Measurements from ENCODE around the gene TRIO. TPM values are rescaled to one million over a fixed set of nuclear protein-coding genes. Genes with fewer than 3 reads are reported as not detected.

TRIO gene
- total and polyA plus RNA-seq, 10 of the 15 experiments (the other 5 are each of a cell fraction or from before 2014, with no cell fraction given), result 5.1 to 96.4 (median 44.6) TPM

DNA sequence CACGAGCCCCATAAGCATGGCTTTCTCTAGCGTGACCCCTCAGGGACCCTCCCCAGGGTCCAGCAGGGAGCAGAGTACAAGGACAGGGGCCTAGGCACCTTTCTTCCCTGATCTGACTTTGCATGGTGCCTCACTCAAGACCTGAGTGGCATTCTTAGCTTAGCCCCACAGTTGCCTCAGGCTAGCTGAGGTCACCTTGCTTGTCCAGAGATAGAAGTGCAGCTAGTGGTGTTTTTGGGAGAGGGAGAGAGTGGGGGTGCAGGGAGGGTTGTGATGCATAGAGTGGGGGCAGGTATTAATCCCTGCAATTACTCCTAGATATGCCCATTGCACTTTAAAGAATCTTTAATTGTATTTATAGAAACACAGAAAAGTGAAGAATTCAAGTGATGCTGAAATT, 8.4 kb upstream of the TRIO start (continued):
- TF ChIP-seq, protein P1, sequence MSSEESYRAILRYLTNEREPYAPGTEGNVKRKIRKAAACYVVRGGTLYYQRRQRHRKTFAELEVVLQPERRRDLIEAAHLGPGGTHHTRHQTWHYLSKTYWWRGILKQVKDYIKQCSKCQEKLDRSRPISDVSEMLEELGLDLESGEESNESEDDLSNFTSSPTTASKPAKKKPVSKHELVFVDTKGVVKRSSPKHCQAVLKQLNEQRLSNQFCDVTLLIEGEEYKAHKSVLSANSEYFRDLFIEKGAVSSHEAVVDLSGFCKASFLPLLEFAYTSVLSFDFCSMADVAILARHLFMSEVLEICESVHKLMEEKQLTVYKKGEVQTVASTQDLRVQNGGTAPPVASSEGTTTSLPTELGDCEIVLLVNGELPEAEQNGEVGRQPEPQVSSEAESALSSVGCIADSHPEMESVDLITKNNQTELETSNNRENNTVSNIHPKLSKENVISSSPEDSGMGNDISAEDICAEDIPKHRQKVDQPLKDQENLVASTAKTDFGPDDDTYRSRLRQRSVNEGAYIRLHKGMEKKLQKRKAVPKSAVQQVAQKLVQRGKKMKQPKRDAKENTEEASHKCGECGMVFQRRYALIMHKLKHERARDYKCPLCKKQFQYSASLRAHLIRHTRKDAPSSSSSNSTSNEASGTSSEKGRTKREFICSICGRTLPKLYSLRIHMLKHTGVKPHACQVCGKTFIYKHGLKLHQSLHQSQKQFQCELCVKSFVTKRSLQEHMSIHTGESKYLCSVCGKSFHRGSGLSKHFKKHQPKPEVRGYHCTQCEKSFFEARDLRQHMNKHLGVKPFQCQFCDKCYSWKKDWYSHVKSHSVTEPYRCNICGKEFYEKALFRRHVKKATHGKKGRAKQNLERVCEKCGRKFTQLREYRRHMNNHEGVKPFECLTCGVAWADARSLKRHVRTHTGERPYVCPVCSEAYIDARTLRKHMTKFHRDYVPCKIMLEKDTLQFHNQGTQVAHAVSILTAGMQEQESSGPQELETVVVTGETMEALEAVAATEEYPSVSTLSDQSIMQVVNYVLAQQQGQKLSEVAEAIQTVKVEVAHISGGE (CRISPR knock-in tag; IDR thresholded peaks at IDR 0.05), result no peak
- TF ChIP-seq CHD1 (IDR thresholded peaks at IDR 0.05; ENCODE audit: low read depth, low read length), result no peak

DNA sequence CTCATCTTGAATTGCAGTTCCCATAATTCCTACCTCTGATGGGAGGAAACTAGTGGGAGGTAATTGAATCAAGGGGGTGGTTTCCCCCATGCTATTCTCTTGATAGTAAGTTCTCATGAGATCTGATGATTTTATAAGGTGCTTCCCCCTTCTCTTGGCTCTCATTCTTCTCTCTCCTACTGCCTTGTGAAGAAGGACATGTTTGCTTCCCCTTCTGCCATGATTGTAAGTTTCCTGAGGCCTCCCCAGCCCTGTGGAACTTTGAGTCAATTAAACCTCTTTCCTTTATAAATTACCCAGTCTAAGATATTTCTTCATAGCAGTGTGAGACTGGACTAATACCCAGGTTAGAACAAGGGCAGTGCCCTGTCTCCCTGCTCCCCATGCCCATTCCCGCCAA, 7.5 kb upstream of the TRIO start:
- ChIA-PET CTCF (interaction anchor here (1.0 to 3.5 kb wide), 2 partner anchors 27 to 155 kb away, joined by 3 to 9 read pairs; no protein-coding TSS in a partner anchor), POLR2A (interaction anchor here (1.0 kb wide), 1 partner anchor 13 kb away, joined by 3 read pairs; no protein-coding TSS in a partner anchor), SMC1A (ENCODE audit: uncharacterized antibody, unreplicated experiment) (interaction anchor here (1.1 kb wide), 1 partner anchor 99 kb away, joined by 3 read pairs; no protein-coding TSS in a partner anchor), RAD21 (ENCODE audit: unreplicated experiment) (no interaction called here)
- intact Hi-C loops (cut with micrococcal nuclease; ENCODE audit: unreplicated experiment) (no loop called here), in situ Hi-C loops (cut with MboI) (no loop called here)
- TF ChIP-seq BMI1 (IDR thresholded peaks at IDR 0.05; ENCODE audit: borderline replicate concordance) (no peak), RB1 (IDR thresholded peaks at IDR 0.05; ENCODE audit: borderline replicate concordance) (no peak), ZBED1 (IDR thresholded peaks at IDR 0.05; ENCODE audit: borderline replicate concordance) (no peak), RAD51 (IDR thresholded peaks at IDR 0.05) (no peak), FOXM1 (IDR thresholded peaks at IDR 0.05; ENCODE audit: low read depth, low read length) (no peak), HCFC1 (IDR thresholded peaks at IDR 0.05; ENCODE audit: low read length) (no peak), ZNF207 (IDR thresholded peaks at IDR 0.05; ENCODE audit: borderline replicate concordance) (no peak)
- TF ChIP-seq, protein P2, sequence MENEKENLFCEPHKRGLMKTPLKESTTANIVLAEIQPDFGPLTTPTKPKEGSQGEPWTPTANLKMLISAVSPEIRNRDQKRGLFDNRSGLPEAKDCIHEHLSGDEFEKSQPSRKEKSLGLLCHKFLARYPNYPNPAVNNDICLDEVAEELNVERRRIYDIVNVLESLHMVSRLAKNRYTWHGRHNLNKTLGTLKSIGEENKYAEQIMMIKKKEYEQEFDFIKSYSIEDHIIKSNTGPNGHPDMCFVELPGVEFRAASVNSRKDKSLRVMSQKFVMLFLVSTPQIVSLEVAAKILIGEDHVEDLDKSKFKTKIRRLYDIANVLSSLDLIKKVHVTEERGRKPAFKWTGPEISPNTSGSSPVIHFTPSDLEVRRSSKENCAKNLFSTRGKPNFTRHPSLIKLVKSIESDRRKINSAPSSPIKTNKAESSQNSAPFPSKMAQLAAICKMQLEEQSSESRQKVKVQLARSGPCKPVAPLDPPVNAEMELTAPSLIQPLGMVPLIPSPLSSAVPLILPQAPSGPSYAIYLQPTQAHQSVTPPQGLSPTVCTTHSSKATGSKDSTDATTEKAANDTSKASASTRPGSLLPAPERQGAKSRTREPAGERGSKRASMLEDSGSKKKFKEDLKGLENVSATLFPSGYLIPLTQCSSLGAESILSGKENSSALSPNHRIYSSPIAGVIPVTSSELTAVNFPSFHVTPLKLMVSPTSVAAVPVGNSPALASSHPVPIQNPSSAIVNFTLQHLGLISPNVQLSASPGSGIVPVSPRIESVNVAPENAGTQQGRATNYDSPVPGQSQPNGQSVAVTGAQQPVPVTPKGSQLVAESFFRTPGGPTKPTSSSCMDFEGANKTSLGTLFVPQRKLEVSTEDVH (IDR thresholded peaks at IDR 0.05; ENCODE audit: low read depth, partially characterized antibody), result no peak
- TF ChIP-seq, protein P3, sequence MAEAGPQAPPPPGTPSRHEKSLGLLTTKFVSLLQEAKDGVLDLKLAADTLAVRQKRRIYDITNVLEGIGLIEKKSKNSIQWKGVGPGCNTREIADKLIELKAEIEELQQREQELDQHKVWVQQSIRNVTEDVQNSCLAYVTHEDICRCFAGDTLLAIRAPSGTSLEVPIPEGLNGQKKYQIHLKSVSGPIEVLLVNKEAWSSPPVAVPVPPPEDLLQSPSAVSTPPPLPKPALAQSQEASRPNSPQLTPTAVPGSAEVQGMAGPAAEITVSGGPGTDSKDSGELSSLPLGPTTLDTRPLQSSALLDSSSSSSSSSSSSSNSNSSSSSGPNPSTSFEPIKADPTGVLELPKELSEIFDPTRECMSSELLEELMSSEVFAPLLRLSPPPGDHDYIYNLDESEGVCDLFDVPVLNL (IDR thresholded peaks at IDR 0.05; ENCODE audit: low read depth, low read length), result no peak
- WGBS (ENCODE audit: insufficient coverage, insufficient replicate concordance, low lambda C conversion rate, missing lambda C conversion rate), result 100% methylated on average over 1 of the region's 1 CpG
- H4K20me1 ChIP-seq (ENCODE audit: control insufficient read depth, insufficient read depth), result no peaks in the 10 kb centered on the region
- no peaks in the 10 kb centered on the region for H3K4me1 ChIP-seq (ENCODE audit: control insufficient read depth, insufficient read depth, low read length)
- H3K9ac ChIP-seq (ENCODE audit: control insufficient read depth, insufficient read depth, low read length), result no peak overlapping the region
- H3K36me3 ChIP-seq (ENCODE audit: control insufficient read depth in 2 of 2, insufficient read depth in 2 of 2, low read length in 1 of 2), result no peaks in the 10 kb centered on the region
- no peaks in the 10 kb centered on the region; a peak in 2 of 4 replicates for H3K27me3 ChIP-seq (replicated peaks in 1 of 2; ENCODE audit: control insufficient read depth in 2 of 2, insufficient read depth in 2 of 2, low read length in 1 of 2)
- H3K27ac ChIP-seq (ENCODE audit: control insufficient read depth, insufficient read depth), result no peak overlapping the region
- DNase-seq (ENCODE audit: low read depth, low spot score) (no peak), ATAC-seq (no peak), FAIRE-seq (no peak)
- BruUV-seq (replicated peaks), result no TSS peak
- no peak overlapping the region for H3K4me2 ChIP-seq (ENCODE audit: control insufficient read depth, insufficient read depth)
- H3K79me2 ChIP-seq (ENCODE audit: control insufficient read depth, insufficient read depth, low read length), result no peaks in the 10 kb centered on the region
- H3K9me3 ChIP-seq (replicated peaks; ENCODE audit: control insufficient read depth, insufficient read depth, low read length), result peaks cover 6% of the 10 kb centered on the region; the same call in 2 of the 3 replicates
- H2AFZ ChIP-seq (ENCODE audit: control insufficient read depth, low read depth, low read length), result no peak overlapping the region
- H3K4me3 ChIP-seq, result no peak overlapping the region
